B cell (primary cell): ENCODE data around the gene GSG1L. TPM values are rescaled to one million over a fixed set of nuclear protein-coding genes. Genes with fewer than 3 reads are reported as not detected.

Source experiments
- ATAC-seq: fragments of 200-7000 bp; cut with Tn5 transposase; one replicate; pipeline ENCODE4 v1.10.0; 2021; ENCODE audit warnings: low read depth, mild to moderate bottlenecking, moderate number of reproducible peaks, moderate library complexity
- CTCF ChIA-PET: fragments of 350-600 bp; sonication (Branson Sonifier 250); formaldehyde crosslinking; loops from one replicate; lab custom pipeline; 2021; ENCODE audit warnings: antibody characterized with exemption, inconsistent platforms; lab: Charles Lee
- POLR2A ChIA-PET: fragments of 350-600 bp; sonication (Branson Sonifier 250); formaldehyde crosslinking; loops from one replicate; lab custom pipeline; 2021; ENCODE audit warnings: antibody characterized with exemption; lab: Charles Lee
- DNase-seq: peaks from one replicate; pipeline ENCODE4 v3.0.0; 2013
- H2AFZ ChIP-seq: 2 replicates; pipeline ENCODE4 v1.6.1; 2012; ENCODE audit warnings: mild to moderate bottlenecking, low read depth, low read length; ENCODE audit not compliant: insufficient read depth, poor library complexity, severe bottlenecking
- H3K27ac ChIP-seq, 2 donors: 1 replicate in 1 of 2; 2 replicates in 1 of 2; pipeline ENCODE4 v1.5.1; 2012 to 2013; ENCODE audit warnings: low read length in 2 of 2, mild to moderate bottlenecking in 2 of 2, moderate library complexity in 1 of 2
- H3K27me3 ChIP-seq, 4 experiments: fragments of 200-600 bp in 1 of 4; sonication (generic) in 1 of 4; replicated peaks in 1 of 4; 1 replicate in 2 of 4; 2 replicates in 2 of 4; pipeline versions ENCODE4 v1.6.1 to v1.7.0; 2013 to 2016; ENCODE audit warnings: low read length in 3 of 4, mild to moderate bottlenecking in 2 of 4, mixed read lengths in 1 of 4, moderate library complexity in 1 of 4; ENCODE audit not compliant: insufficient read depth in 4 of 4, control insufficient read depth in 3 of 4; ENCODE audit errors: control extremely low read depth in 1 of 4
- H3K36me3 ChIP-seq, 2 experiments: replicated peaks in 1 of 2; 1 replicate in 1 of 2; 2 replicates in 1 of 2; pipeline versions ENCODE4 v1.6.1 to v1.7.1; 2013; ENCODE audit warnings: low read length in 1 of 2; ENCODE audit not compliant: insufficient read depth in 2 of 2, control insufficient read depth in 1 of 2; ENCODE audit errors: control extremely low read depth in 1 of 2, extremely low read depth in 1 of 2
- H3K4me1 ChIP-seq, 2 donors: fragments of 200-600 bp in 1 of 2; sonication (generic) in 1 of 2; 1 replicate in 1 of 2; 2 replicates in 1 of 2; pipeline versions ENCODE4 v1.5.1 to v1.6.1; 2013 to 2017; ENCODE audit warnings: low read length in 2 of 2; ENCODE audit not compliant: control insufficient read depth in 2 of 2, insufficient read depth in 2 of 2
- H3K4me2 ChIP-seq: replicated peaks from 2 replicates; pipeline ENCODE3; 2012; ENCODE audit warnings: mild to moderate bottlenecking, low read depth, low read length; ENCODE audit not compliant: poor library complexity, severe bottlenecking
- H3K4me3 ChIP-seq, 5 experiments: fragments of 200-600 bp in 1 of 5; sonication (generic) in 1 of 5; 1 replicate in 3 of 5; 2 replicates in 2 of 5; pipeline versions ENCODE4 v1.5.1 to v1.7.0; 2011 to 2016; ENCODE audit warnings: low read length in 4 of 5, mild to moderate bottlenecking in 4 of 5, low read depth in 2 of 5, control low read depth in 1 of 5, moderate library complexity in 1 of 5; ENCODE audit not compliant: insufficient read depth in 1 of 5; ENCODE audit errors: control extremely low read depth in 1 of 5, extremely low read depth in 1 of 5
- H3K79me2 ChIP-seq: fragments of 200-600 bp; sonication (generic); one replicate; pipeline ENCODE4 v1.6.0; 2016; ENCODE audit warnings: low read length; ENCODE audit not compliant: control insufficient read depth, insufficient read depth
- H3K9ac ChIP-seq: fragments of 200-600 bp; sonication (generic); 2 replicates; pipeline ENCODE4 v1.6.1; 2017; ENCODE audit warnings: mild to moderate bottlenecking, low read length, moderate library complexity
- H3K9me3 ChIP-seq, 3 donors: one replicate each; pipeline versions ENCODE4 v1.6.1 to v1.7.1; 2013; ENCODE audit warnings: low read length in 2 of 3; ENCODE audit not compliant: control insufficient read depth in 2 of 3, insufficient read depth in 1 of 3; ENCODE audit errors: control extremely low read depth in 1 of 3
- H4K20me1 ChIP-seq: 2 replicates; pipeline ENCODE4 v1.6.0; 2012; ENCODE audit warnings: mild to moderate bottlenecking, low read length; ENCODE audit not compliant: insufficient read depth, control insufficient read depth, poor library complexity, severe bottlenecking
- H3K27ac Mint-ChIP-seq: one replicate; pipeline ENCODE4 v1.8.0; 2021; ENCODE audit warnings: mixed read lengths
- H3K27me3 Mint-ChIP-seq: one replicate; pipeline ENCODE4 v1.8.0; 2021; ENCODE audit warnings: mixed read lengths
- H3K4me1 Mint-ChIP-seq: one replicate; pipeline ENCODE4 v1.8.0; 2021; ENCODE audit warnings: mixed read lengths
- H3K4me3 Mint-ChIP-seq: one replicate; pipeline ENCODE4 v1.8.0; 2021; ENCODE audit warnings: mixed read lengths
- H3K9me3 Mint-ChIP-seq: one replicate; pipeline ENCODE4 v1.8.0; 2022; ENCODE audit warnings: mixed read lengths; ENCODE audit not compliant: insufficient read depth
- CTCF ChIP-seq: fragments of 200-600 bp; IDR thresholded peaks from one replicate; pipeline ENCODE4 v1.8.0; 2022; ENCODE audit warnings: antibody characterized with exemption, mild to moderate bottlenecking
- EZH2 ChIP-seq: IDR thresholded peaks from 2 replicates; pipeline ENCODE4 v1.6.1; 2012; ENCODE audit warnings: borderline replicate concordance, low read depth, mild to moderate bottlenecking, moderate library complexity, low read length; ENCODE audit not compliant: insufficient read depth, poor library complexity, severe bottlenecking
- WGBS: methylation state at CpG from one replicate; pipeline ENCODE4 v1.1.5; 2013; ENCODE audit warnings: missing lambda C conversion rate; ENCODE audit not compliant: insufficient coverage; 5-methylcytosine and 5-hydroxymethylcytosine counted together
- intact Hi-C: fragments of 100-400 bp; cut with micrococcal nuclease; formaldehyde crosslinking; loops from one replicate; pipeline ENCODE4 v1.10.0; 2022
- polyA plus RNA-seq: library from polyadenylated mRNA; depleted of rRNA; stranded (reverse); fragments of >200 nt; gene quantifications from 2 replicates; pipeline ENCODE4 v1.2.3, GENCODE V29; 2012
- total RNA-seq, 2 donors: library from RNA; stranded (reverse); fragments of 120-200 nt in 1 of 2; gene quantifications; 1 replicate in 1 of 2; 2 replicates in 1 of 2; pipeline versions ENCODE4 v1.2.3 to v1.2.4, GENCODE V29; 2013 to 2022

Gene GSG1L
- total and polyA plus RNA-seq, 2 donors (not counting 1 experiment from before 2014, with no cell fraction given) = 0.01 TPM; not detected in 1

DNA sequence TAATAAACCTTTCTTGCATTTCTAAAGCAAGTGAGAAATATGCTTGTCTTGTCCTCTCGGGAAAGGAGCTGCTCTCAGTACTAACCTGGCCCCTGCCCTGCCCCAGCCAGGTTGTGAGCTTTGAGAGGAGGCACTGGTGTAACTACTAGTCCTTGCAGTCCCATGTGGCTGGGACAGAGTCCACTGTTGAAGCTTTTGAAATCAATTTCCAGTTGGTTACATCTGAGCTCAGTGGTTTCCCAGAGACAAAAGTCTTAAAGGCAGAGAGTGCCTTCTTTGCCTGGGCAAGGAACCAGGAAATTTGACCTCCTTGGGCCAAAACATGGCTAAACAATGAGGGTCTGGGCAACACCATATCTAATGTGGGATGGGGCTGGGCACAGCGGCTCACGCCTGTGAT, 48.7 kb downstream of the GSG1L start:
- TF ChIP-seq CTCF (no peak), EZH2 (no peak)
- no peak overlapping the region for H2AFZ ChIP-seq
- CTCF ChIA-PET = no interaction called here
- H3K27ac ChIP-seq = no peak overlapping the region
- H3K9me3 Mint-ChIP-seq = peaks cover 2% of the 10 kb centered on the region
- H3K27me3 ChIP-seq = peaks cover 0 to 7% (median 0%) of the 10 kb centered on the region in 4 experiments
- no peak overlapping the region for H3K9ac ChIP-seq
- peaks cover 0 to 10% (median 4%) of the 10 kb centered on the region in 3 donors for H3K9me3 ChIP-seq
- H3K4me2 ChIP-seq = no peak overlapping the region
- H3K4me1 ChIP-seq = no peaks in the 10 kb centered on the region
- H3K4me1 Mint-ChIP-seq = no peaks in the 10 kb centered on the region
- WGBS = 89% methylated on average over 3 of the region's 3 CpGs
- intact Hi-C loops = no loop called here
- ATAC-seq (no peak), DNase-seq (no peak)
- H3K27me3 Mint-ChIP-seq = peaks cover 28% of the 10 kb centered on the region
- no peak overlapping the region for H3K4me3 Mint-ChIP-seq
- H3K27ac Mint-ChIP-seq = no peak overlapping the region
- no peaks in the 10 kb centered on the region for H4K20me1 ChIP-seq
- H3K36me3 ChIP-seq = no peaks in the 10 kb centered on the region
- no peaks in the 10 kb centered on the region for H3K79me2 ChIP-seq
- POLR2A ChIA-PET = no interaction called here
- H3K4me3 ChIP-seq = no peak overlapping the region

GRCh38 chr16:28013878-28014277, 49.6 kb downstream of the GSG1L start:
- H3K4me3 ChIP-seq = no peak overlapping the region
- DNase-seq (no peak), ATAC-seq (no peak)
- POLR2A ChIA-PET = no interaction called here
- no peak overlapping the region for H3K4me2 ChIP-seq
- no peaks in the 10 kb centered on the region for H3K36me3 ChIP-seq
- no peak overlapping the region for H3K9ac ChIP-seq
- CTCF ChIA-PET = no interaction called here
- peaks cover 0 to 10% (median 4%) of the 10 kb centered on the region in 3 donors for H3K9me3 ChIP-seq
- Mint-ChIP-seq H3K4me3 (no peak overlapping the region), H3K4me1 (no peaks in the 10 kb centered on the region), H3K9me3 (peaks cover under 1% of the 10 kb centered on the region), H3K27ac (no peak overlapping the region), H3K27me3 (peaks cover 31% of the 10 kb centered on the region)
- H3K27me3 ChIP-seq = peaks cover 0 to 7% (median 0%) of the 10 kb centered on the region in 4 experiments
- no peaks in the 10 kb centered on the region for H4K20me1 ChIP-seq
- no peak overlapping the region for H2AFZ ChIP-seq
- H3K79me2 ChIP-seq = no peaks in the 10 kb centered on the region
- TF ChIP-seq CTCF (no peak), EZH2 (no peak)
- no peaks in the 10 kb centered on the region for H3K4me1 ChIP-seq
- no peak overlapping the region for H3K27ac ChIP-seq
- intact Hi-C loops = no loop called here
- 50% methylated on average over 1 of the region's 2 CpGs for WGBS
